CD4-positive, CD25-positive, alpha-beta regulatory T cell (primary cell): ENCODE data around the gene TPM1. TPM values are rescaled to one million over a fixed set of nuclear protein-coding genes. Genes with fewer than 3 reads are reported as not detected.
"Not testable (repeated sequence)": the region's sequence is repeated elsewhere in the genome, so short reads cannot be mapped to it uniquely, and the experiment has no call there.

Experiments used
- ATAC-seq, 2 donors: fragments of 150-1000 bp; cut with Tn5 transposase; one replicate each; pipeline ENCODE4 v1.10.0; 2021; ENCODE audit warnings: low read depth in 2 of 2, moderate number of reproducible peaks in 2 of 2, moderate library complexity in 1 of 2
- DNase-seq, 3 donors: peaks; one replicate each; pipeline versions ENCODE4 v3.0.0 to v3.0.0-alpha.2; 2012 to 2022; ENCODE audit warnings: mixed read lengths in 1 of 3
- H3K27ac ChIP-seq: one replicate; pipeline ENCODE4 v1.7.0; 2013; ENCODE audit warnings: mild to moderate bottlenecking, low read length; ENCODE audit not compliant: insufficient read depth, poor library complexity, severe bottlenecking
- H3K27me3 ChIP-seq: one replicate; pipeline ENCODE4 v1.7.0; 2013; ENCODE audit warnings: low read length; ENCODE audit not compliant: control insufficient read depth, insufficient read depth
- H3K36me3 ChIP-seq: one replicate; pipeline ENCODE4 v1.7.0; 2013; ENCODE audit warnings: mild to moderate bottlenecking, low read length, moderate library complexity; ENCODE audit not compliant: control insufficient read depth, insufficient read depth
- H3K4me1 ChIP-seq: 2 replicates; pipeline ENCODE4 v1.7.0; 2013; ENCODE audit warnings: mild to moderate bottlenecking, low read length; ENCODE audit not compliant: insufficient read depth, control insufficient read depth, poor library complexity, severe bottlenecking
- H3K4me3 ChIP-seq: one replicate; pipeline ENCODE4 v1.7.0; 2013; ENCODE audit warnings: low read depth, mild to moderate bottlenecking, low read length, moderate library complexity
- H3K9me3 ChIP-seq, 2 experiments: 1 replicate in 1 of 2; 2 replicates in 1 of 2; pipeline ENCODE4 v1.7.0; 2013; ENCODE audit warnings: low read length in 2 of 2, mild to moderate bottlenecking in 1 of 2, moderate library complexity in 1 of 2; ENCODE audit not compliant: control insufficient read depth in 2 of 2
- H3K27ac Mint-ChIP-seq, 3 donors: one replicate each; pipeline ENCODE4 v1.8.0; 2020 to 2022; ENCODE audit warnings: mild to moderate bottlenecking in 3 of 3, mixed read lengths in 3 of 3, moderate library complexity in 2 of 3
- H3K27me3 Mint-ChIP-seq: one replicate; pipeline ENCODE4 v1.8.0; 2022; ENCODE audit warnings: mild to moderate bottlenecking, mixed read lengths
- H3K36me3 Mint-ChIP-seq: one replicate; pipeline ENCODE4 v1.8.0; 2020; ENCODE audit warnings: mixed read lengths
- H3K4me1 Mint-ChIP-seq, 4 donors: one replicate each; pipeline ENCODE4 v1.8.0; 2020 to 2022; ENCODE audit warnings: mixed read lengths in 4 of 4, mild to moderate bottlenecking in 1 of 4
- H3K4me3 Mint-ChIP-seq, 4 donors: one replicate each; pipeline ENCODE4 v1.8.0; 2020 to 2022; ENCODE audit warnings: mild to moderate bottlenecking in 4 of 4, mixed read lengths in 4 of 4, moderate library complexity in 3 of 4
- H3K9me3 Mint-ChIP-seq, 7 donors: one replicate each; pipeline ENCODE4 v1.8.0; 2020 to 2022; ENCODE audit warnings: mixed read lengths in 7 of 7, mild to moderate bottlenecking in 3 of 7, moderate library complexity in 2 of 7
- polyA plus RNA-seq, 4 donors: library from polyadenylated mRNA; unstranded; fragments of 300-500 nt; fragmentation: Illumina TruSeq; gene quantifications; one replicate each; pipeline ENCODE4 v1.2.3, GENCODE V29; 2021
- total RNA-seq: library from RNA; stranded (reverse); gene quantifications from one replicate; pipeline ENCODE4 v1.2.3, GENCODE V29; 2022

TPM1 gene
- total and polyA plus RNA-seq, 5 donors from 2014 or later = 7.2 to 12.1 (median 11.0) TPM

- ATAC-seq = no peak
- no peaks in the 10 kb centered on the region for H3K9me3 ChIP-seq
- H3K9me3 Mint-ChIP-seq = peaks cover 0 to 3% (median 0%) of the 10 kb centered on the region in 7 donors
- H3K4me1 ChIP-seq = no peaks in the 10 kb centered on the region
- no peak overlapping the region for H3K27ac Mint-ChIP-seq
- H3K36me3 ChIP-seq = no peaks in the 10 kb centered on the region
- DNase-seq = no peak
- no peak overlapping the region for H3K4me3 Mint-ChIP-seq
- H3K4me3 ChIP-seq = no peak overlapping the region
- H3K4me1 Mint-ChIP-seq = no peaks in the 10 kb centered on the region
- H3K36me3 Mint-ChIP-seq = no peaks in the 10 kb centered on the region
- peaks cover 27% of the 10 kb centered on the region for H3K27me3 Mint-ChIP-seq
- H3K27me3 ChIP-seq = no peaks in the 10 kb centered on the region
- no peak overlapping the region for H3K27ac ChIP-seq
Measured at GRCh38 chr15:63104727-63105126, 62.2 kb downstream of the TPM1 start.

- not testable (repeated sequence) for H3K9me3 Mint-ChIP-seq, H3K27ac ChIP-seq, H3K4me1 Mint-ChIP-seq, H3K36me3 ChIP-seq, H3K9me3 ChIP-seq, H3K4me3 ChIP-seq, H3K27ac Mint-ChIP-seq, H3K36me3 Mint-ChIP-seq, H3K4me3 Mint-ChIP-seq, ATAC-seq, H3K4me1 ChIP-seq, H3K27me3 ChIP-seq, DNase-seq
- peaks cover 30% of the 10 kb centered on the region for H3K27me3 Mint-ChIP-seq
Measured at GRCh38 chr15:63105354-63105753, 62.8 kb downstream of the TPM1 start.

- ATAC-seq (no peak), DNase-seq (no peak)
- Histone ChIP-seq H3K9me3 (no peaks in the 10 kb centered on the region), H3K27ac (no peak overlapping the region), H3K4me3 (no peak overlapping the region), H3K36me3 (no peaks in the 10 kb centered on the region), H3K4me1 (no peaks in the 10 kb centered on the region), H3K27me3 (no peaks in the 10 kb centered on the region)
- Mint-ChIP-seq H3K27ac (no peak overlapping the region), H3K9me3 (peaks cover 0 to 3% (median 0%) of the 10 kb centered on the region in 7 donors), H3K4me1 (no peaks in the 10 kb centered on the region), H3K27me3 (peaks cover 25% of the 10 kb centered on the region), H3K4me3 (no peak overlapping the region), H3K36me3 (no peaks in the 10 kb centered on the region)
Measured at GRCh38 chr15:63107895-63108546, 65.5 kb downstream of the TPM1 start.

- ATAC-seq (no peak), DNase-seq (no peak)
- H3K4me1 ChIP-seq = no peaks in the 10 kb centered on the region
- Mint-ChIP-seq H3K4me1 (no peaks in the 10 kb centered on the region), H3K4me3 (no peak overlapping the region), H3K36me3 (no peaks in the 10 kb centered on the region), H3K27ac (no peak overlapping the region), H3K27me3 (peaks cover 22% of the 10 kb centered on the region), H3K9me3 (peaks cover 0 to 3% (median 0%) of the 10 kb centered on the region in 7 donors)
- H3K27ac ChIP-seq = no peak overlapping the region
- no peaks in the 10 kb centered on the region for H3K36me3 ChIP-seq
- no peak overlapping the region for H3K4me3 ChIP-seq
- no peaks in the 10 kb centered on the region for H3K27me3 ChIP-seq
- H3K9me3 ChIP-seq = no peaks in the 10 kb centered on the region
Measured at GRCh38 chr15:63109498-63109897, 67.0 kb downstream of the TPM1 start.

- ATAC-seq = no peak
- Mint-ChIP-seq H3K4me3 (no peak overlapping the region), H3K4me1 (no peaks in the 10 kb centered on the region), H3K36me3 (no peaks in the 10 kb centered on the region), H3K27ac (no peak overlapping the region), H3K27me3 (peaks cover 20% of the 10 kb centered on the region), H3K9me3 (peaks cover 0 to 3% (median 0%) of the 10 kb centered on the region in 7 donors)
- Histone ChIP-seq H3K4me3 (no peak overlapping the region), H3K9me3 (no peaks in the 10 kb centered on the region), H3K27ac (no peak overlapping the region), H3K4me1 (no peaks in the 10 kb centered on the region), H3K27me3 (no peaks in the 10 kb centered on the region), H3K36me3 (no peaks in the 10 kb centered on the region)
- no peak for DNase-seq
Measured at GRCh38 chr15:63109920-63110319, 67.4 kb downstream of the TPM1 start.

- peaks cover 16% of the 10 kb centered on the region for H3K27me3 Mint-ChIP-seq
- DNase-seq (no peak), ATAC-seq (no peak)
- Histone ChIP-seq H3K4me1 (no peaks in the 10 kb centered on the region), H3K27me3 (no peaks in the 10 kb centered on the region), H3K27ac (no peak overlapping the region), H3K9me3 (no peaks in the 10 kb centered on the region), H3K36me3 (no peaks in the 10 kb centered on the region), H3K4me3 (no peak overlapping the region)
- H3K4me3 Mint-ChIP-seq = no peak overlapping the region
- peaks cover 0 to 3% (median 0%) of the 10 kb centered on the region in 7 donors for H3K9me3 Mint-ChIP-seq
- H3K4me1 Mint-ChIP-seq = no peaks in the 10 kb centered on the region
- no peaks in the 10 kb centered on the region for H3K36me3 Mint-ChIP-seq
- H3K27ac Mint-ChIP-seq = no peak overlapping the region
Measured at GRCh38 chr15:63110428-63111026, 68.0 kb downstream of the TPM1 start.

GRCh38 chr15:63111481-63111880, 68.9 kb downstream of the TPM1 start:
- Mint-ChIP-seq H3K27ac (no peak overlapping the region), H3K27me3 (peaks cover 10% of the 10 kb centered on the region), H3K36me3 (no peaks in the 10 kb centered on the region), H3K9me3 (peaks cover 0 to 3% (median 0%) of the 10 kb centered on the region in 7 donors), H3K4me3 (no peak overlapping the region), H3K4me1 (no peaks in the 10 kb centered on the region)
- no peaks in the 10 kb centered on the region for H3K9me3 ChIP-seq
- DNase-seq (no peak), ATAC-seq (no peak)
- no peak overlapping the region for H3K4me3 ChIP-seq
- no peak overlapping the region for H3K27ac ChIP-seq
- no peaks in the 10 kb centered on the region for H3K36me3 ChIP-seq
- no peaks in the 10 kb centered on the region for H3K27me3 ChIP-seq
- H3K4me1 ChIP-seq = no peaks in the 10 kb centered on the region

- no peaks in the 10 kb centered on the region for H3K4me1 Mint-ChIP-seq
- H3K27ac ChIP-seq = no peak overlapping the region
- no peak for ATAC-seq
- H3K27ac Mint-ChIP-seq = no peak overlapping the region
- peaks cover 0 to 3% (median 0%) of the 10 kb centered on the region in 7 donors for H3K9me3 Mint-ChIP-seq
- H3K27me3 ChIP-seq = no peaks in the 10 kb centered on the region
- H3K4me3 ChIP-seq = no peak overlapping the region
- H3K4me1 ChIP-seq = no peaks in the 10 kb centered on the region
- H3K27me3 Mint-ChIP-seq = peaks cover 10% of the 10 kb centered on the region
- no peaks in the 10 kb centered on the region for H3K36me3 ChIP-seq
- no peaks in the 10 kb centered on the region for H3K9me3 ChIP-seq
- no peak for DNase-seq
- H3K36me3 Mint-ChIP-seq = no peaks in the 10 kb centered on the region
- no peak overlapping the region for H3K4me3 Mint-ChIP-seq
Measured at GRCh38 chr15:63112871-63113270, 70.3 kb downstream of the TPM1 start.
